ENCODE data around the gene ZNF438. TPM values are rescaled to one million over a fixed set of nuclear protein-coding genes. Genes with fewer than 3 reads are reported as not detected.

The ZNF438 gene
- total RNA-seq, 1 experiment from 2014 or later: 0.83 TPM

DNA sequence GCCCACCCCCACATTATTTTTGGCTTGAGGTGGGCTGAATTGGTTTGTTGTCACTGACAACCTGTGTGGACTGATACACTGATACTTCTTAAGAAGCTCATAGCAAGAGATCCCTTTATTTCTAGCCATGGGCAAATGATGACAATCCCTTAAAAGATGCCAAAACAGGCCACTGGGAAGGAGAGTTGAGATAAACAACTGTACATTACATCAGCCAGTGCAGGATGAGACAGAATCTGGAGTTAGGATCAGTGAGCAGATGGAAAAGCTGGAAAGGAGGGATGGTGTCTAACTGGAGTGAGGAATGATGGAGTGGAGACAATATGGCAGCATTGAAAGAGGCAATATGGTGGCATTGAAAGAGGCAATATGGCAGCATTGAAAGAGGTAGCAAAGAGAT is 206.2 kb downstream of the ZNF438 start:
- TF ChIP-seq, protein P1, sequence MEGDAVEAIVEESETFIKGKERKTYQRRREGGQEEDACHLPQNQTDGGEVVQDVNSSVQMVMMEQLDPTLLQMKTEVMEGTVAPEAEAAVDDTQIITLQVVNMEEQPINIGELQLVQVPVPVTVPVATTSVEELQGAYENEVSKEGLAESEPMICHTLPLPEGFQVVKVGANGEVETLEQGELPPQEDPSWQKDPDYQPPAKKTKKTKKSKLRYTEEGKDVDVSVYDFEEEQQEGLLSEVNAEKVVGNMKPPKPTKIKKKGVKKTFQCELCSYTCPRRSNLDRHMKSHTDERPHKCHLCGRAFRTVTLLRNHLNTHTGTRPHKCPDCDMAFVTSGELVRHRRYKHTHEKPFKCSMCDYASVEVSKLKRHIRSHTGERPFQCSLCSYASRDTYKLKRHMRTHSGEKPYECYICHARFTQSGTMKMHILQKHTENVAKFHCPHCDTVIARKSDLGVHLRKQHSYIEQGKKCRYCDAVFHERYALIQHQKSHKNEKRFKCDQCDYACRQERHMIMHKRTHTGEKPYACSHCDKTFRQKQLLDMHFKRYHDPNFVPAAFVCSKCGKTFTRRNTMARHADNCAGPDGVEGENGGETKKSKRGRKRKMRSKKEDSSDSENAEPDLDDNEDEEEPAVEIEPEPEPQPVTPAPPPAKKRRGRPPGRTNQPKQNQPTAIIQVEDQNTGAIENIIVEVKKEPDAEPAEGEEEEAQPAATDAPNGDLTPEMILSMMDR (conservative IDR thresholded peaks at IDR 0.05): no peak
- no peaks in the 10 kb centered on the region for H3K23me2 ChIP-seq (ENCODE audit: insufficient read length, low read depth, low read length, poor library complexity, severe bottlenecking)
- H3K79me2 ChIP-seq (ENCODE audit: insufficient read depth, low read length): no peaks in the 10 kb centered on the region
- peaks cover 2% of the 10 kb centered on the region; the same call in 1 of the 2 replicates for H3K4me1 ChIP-seq (ENCODE audit: insufficient read depth, low read length)
- no peak overlapping the region for H3K56ac ChIP-seq (ENCODE audit: insufficient read length, low read depth, low read length)
- H3K9ac ChIP-seq (ENCODE audit: extremely low read depth, insufficient read length, low read length): no peak overlapping the region
- H3K23ac ChIP-seq (ENCODE audit: insufficient read length, low read depth, low read length): no peak overlapping the region
- no peak overlapping the region for H2BK20ac ChIP-seq (ENCODE audit: low read depth, low read length, poor library complexity, severe bottlenecking)
- no peaks in the 10 kb centered on the region for H3K79me1 ChIP-seq (ENCODE audit: insufficient read depth, low read depth, low read length, poor library complexity, severe bottlenecking)
- no peak overlapping the region for H4K5ac ChIP-seq (ENCODE audit: insufficient read length, low read depth, low read length)
- no peak overlapping the region for H2BK120ac ChIP-seq (ENCODE audit: low read depth, low read length, poor library complexity, severe bottlenecking)
- H3K14ac ChIP-seq (ENCODE audit: insufficient read depth, low read length): no peak overlapping the region
- Mint-ChIP-seq H3K27me3 (ENCODE audit: low read depth) (peaks cover 73% of the 10 kb centered on the region), H3K4me3 (no peak overlapping the region), H3K36me3 (ENCODE audit: insufficient read depth in 1 of 3, low read depth in 3 of 3) (no peaks in the 10 kb centered on the region), H3K4me1 (peaks cover 23 to 29% of the 10 kb centered on the region in 2 experiments), H3K27ac (no peak overlapping the region), H3K9me3 (no peaks in the 10 kb centered on the region; a peak in 3 of 5 replicates)
- H2AFZ ChIP-seq (ENCODE audit: low read length): no peak overlapping the region
- H4K8ac ChIP-seq (replicated peaks; ENCODE audit: insufficient read length, low read depth, low read length): no peak overlapping the region
- H3K9me3 ChIP-seq (ENCODE audit: control insufficient read depth, low read depth, low read length): no peaks in the 10 kb centered on the region
- H4K91ac ChIP-seq (ENCODE audit: insufficient read length, low read depth, low read length): no peak overlapping the region
- H2BK15ac ChIP-seq (ENCODE audit: low read depth, low read length): no peak overlapping the region
- no peak overlapping the region for H3K4ac ChIP-seq (ENCODE audit: low read depth, low read length)
- no peak overlapping the region for H2BK12ac ChIP-seq (ENCODE audit: insufficient read length, low read depth, low read length)
- H3K18ac ChIP-seq (ENCODE audit: insufficient read length, low read depth, low read length): no peak overlapping the region
- H2BK5ac ChIP-seq (ENCODE audit: insufficient read length, low read length): no peak overlapping the region
- H3K27ac ChIP-seq (ENCODE audit: insufficient read length, low read depth, low read length): no peak overlapping the region
- H3K27me3 ChIP-seq (ENCODE audit: insufficient read depth, low read length): peaks cover 4% of the 10 kb centered on the region; the same call in 1 of the 2 replicates
- no peak overlapping the region for H3T11ph ChIP-seq (ENCODE audit: low read length)
- no peaks in the 10 kb centered on the region for H4K20me1 ChIP-seq (ENCODE audit: control insufficient read depth, insufficient read depth, insufficient read length)
- H2AK5ac ChIP-seq (ENCODE audit: insufficient read length, low read length): no peak overlapping the region
- no peak for DNase-seq
- no peak overlapping the region for H3K4me2 ChIP-seq (ENCODE audit: insufficient read depth, insufficient read length, low read length)
